HG03575 (cell line): ENCODE measurements around the gene AGBL4.

Source experiments
- ATAC-seq: cut with Tn5 transposase; IDR thresholded peaks from one replicate; pipeline ENCODE4 v1.9.1; 2021; ENCODE audit not compliant: unreplicated experiment, insufficient number of reproducible peaks, low FRiP score; ENCODE audit errors: extremely low read depth

AGBL4 gene

GRCh38 chr1:48671578-48671977, 1352.2 kb downstream of the AGBL4 start:
- no peak for ATAC-seq

DNA sequence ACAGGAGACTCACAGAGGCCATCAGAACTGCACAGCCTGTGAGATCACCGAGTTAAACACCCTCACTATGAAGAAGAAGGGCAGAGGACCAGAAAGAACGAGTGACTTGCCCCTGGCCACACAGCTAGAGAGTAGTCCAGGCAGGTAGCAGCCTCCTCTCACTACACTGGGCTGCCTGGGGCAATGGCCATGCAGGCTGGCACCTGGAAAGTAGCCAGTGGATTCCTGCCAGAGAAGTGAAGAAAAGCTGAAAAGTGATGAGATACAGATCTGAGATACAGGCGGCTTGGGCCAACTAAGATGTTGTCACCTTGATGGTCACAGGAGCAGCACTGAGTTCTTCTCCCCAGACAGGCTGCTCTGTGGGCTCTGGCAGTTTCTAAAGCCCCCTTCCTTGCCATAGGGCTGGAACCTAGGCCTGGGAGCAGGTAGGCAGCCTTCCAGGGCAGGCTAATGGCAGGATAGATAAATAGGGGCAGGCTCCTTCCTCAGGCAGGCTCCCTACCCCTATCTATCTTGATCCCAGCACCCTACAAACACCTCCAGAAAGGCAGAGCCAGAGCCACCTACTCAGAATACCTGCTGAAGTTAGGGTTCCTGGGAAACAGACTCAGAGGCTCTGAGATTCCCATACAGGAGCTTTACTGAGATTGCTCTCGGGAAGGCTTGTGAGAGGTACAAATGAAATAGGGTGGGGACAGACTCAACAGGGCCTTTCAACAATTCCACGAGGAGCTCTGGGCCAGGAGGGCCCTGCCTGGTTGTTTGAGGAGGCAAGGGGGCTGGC, 1353.3 kb downstream of the AGBL4 start:
- ATAC-seq = no peak

DNA sequence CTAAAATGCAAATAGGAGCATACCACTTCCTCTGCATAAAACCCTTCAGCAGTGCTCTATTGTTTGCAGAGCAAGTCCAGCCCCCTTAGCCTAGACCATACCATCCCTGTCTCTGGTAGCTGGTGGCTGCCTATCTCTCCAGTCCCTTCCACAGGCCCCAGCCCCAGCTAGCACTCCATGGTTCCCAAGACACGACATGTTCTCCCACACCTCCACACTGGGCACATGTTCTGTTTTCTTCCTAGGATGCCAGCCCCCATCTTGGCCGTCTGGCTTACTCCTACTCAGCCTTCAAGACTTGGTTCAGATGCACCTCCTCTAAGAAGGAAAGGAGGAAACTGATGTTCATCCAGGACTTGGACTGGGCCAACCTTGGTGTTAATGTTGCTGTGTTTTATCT, 1355.4 kb downstream of the AGBL4 start:
- no peak for ATAC-seq

- no peak for ATAC-seq
Measured at GRCh38 chr1:48667782-48668181, 1356.0 kb downstream of the AGBL4 start.

GRCh38 chr1:48665708-48666407, 1357.9 kb downstream of the AGBL4 start:
- ATAC-seq = no peak

DNA sequence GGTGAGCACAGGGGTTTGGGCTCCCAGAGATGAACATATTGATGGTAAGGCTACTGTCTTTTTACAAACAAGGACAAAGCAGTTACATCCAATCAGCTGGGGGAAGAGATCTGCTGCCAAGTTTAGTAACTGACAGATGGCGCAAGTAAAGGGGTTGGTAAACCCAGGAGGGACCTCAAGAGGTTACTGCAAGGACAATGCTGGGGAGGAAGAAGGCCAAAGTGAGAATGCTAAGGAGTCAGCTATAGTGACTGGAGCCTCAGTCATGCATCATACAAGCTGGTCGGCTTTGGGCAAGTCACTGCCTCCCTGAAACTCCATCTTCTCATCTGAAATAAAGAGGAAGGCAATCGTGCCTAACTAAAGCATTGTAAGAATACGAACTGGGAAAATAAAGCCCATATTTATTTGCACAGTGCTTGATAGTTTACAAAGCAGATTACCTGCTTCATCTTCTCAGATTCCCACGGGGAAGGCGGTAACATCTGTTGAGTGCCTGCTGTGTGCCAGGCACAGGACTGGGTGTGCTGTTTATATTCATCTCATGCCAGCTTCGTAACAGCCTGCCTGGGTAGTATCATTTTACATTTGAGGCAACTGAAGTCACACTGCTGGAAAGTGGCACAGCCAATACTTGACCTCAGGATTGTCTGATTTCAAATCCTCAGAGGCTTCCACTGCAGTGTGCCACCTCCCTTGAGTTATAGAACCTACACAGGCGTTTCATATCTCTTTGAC, 1361.9 kb downstream of the AGBL4 start:
- no peak for ATAC-seq

GRCh38 chr1:48659801-48660200, 1364.0 kb downstream of the AGBL4 start:
- no peak for ATAC-seq

DNA sequence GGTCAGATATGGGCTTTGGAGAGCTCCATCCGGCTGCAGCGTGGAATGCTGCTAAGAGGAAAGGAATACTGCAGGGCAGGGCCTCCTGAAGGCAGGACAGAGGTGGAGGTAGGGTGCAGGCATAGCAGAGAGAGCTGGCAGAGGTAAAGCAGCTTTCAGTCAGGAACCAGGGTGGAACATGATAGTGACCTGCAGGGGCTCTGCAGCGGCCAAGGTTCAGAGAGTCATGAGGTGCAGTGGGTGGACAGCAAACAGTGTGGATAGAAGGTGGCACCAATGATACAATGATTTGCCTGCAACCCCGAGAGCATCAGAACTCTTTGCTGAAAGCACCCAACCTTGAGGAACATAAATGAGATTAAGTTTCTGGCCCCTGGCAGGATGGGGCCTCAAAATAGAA, 1366.3 kb downstream of the AGBL4 start:
- no peak for ATAC-seq

DNA sequence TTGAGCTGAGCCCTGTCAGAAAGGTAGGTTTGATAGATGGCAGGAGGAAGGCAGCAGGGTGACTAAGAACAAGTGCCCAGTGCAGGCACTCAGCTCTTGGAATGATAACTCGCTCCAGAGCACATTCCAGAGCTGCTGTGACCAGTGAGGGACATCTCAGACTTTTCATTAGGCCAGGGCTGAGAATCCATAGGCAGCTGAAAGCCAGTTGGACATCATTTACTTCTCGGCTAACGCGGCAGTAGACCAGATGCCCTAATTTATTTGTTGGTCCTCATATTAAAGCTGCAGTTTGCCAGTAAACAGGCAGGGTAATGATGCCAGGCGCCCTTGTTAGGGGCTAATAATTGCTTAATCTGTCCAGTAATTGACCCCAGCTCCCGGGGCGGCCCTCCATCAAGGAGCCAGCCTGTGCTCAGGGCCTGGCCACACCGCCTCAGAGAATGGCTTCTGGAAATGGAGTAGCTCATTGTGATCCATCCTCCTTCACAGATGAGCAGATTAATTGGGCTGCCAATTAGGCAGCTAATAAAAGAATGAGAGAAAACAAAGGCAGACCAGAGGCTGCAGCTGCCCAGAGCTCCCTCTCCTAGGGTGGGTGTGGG, 1369.0 kb downstream of the AGBL4 start:
- no peak for ATAC-seq

DNA sequence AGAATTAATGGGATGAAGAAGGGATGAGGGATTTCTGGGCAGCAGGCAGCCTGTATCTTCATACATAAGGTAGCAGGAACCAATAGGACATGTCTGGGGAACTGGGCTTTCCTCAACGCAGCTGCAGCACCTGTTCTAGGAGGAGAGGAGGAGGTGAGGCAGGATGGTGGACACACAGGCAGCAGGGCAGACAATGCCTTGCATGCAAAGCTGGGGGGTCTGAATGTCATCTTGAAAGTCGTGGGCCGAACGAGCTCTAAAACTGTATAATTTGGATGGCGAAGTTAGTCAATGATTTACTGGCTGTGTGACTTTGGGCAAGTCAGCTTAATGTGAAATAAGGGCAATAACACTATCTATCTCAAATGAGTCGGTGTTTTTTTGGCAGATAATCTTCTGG, 1371.4 kb downstream of the AGBL4 start:
- no peak for ATAC-seq

DNA sequence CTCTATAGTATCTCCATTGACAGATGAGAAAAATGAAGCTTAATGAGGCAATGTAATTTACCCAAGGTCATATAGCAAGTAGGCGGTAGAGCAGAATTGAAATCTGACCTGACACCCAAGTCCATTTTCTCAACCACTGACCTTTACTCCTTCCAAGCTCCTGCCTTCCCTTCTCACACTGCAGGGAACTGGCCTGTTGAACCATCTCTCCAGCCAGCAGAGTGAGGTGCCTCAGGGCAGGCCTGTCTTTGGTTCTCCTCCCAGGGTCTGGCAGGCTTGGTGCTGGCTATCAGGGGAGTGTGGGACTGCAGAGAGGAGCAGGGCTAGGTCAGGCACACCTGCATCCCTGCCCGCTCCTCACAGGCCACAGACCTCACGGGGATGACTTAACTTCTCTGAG, 1373.9 kb downstream of the AGBL4 start:
- no peak for ATAC-seq

- no peak for ATAC-seq
Measured at GRCh38 chr1:48645883-48646282, 1377.9 kb downstream of the AGBL4 start.

GRCh38 chr1:48644905-48645605, 1378.7 kb downstream of the AGBL4 start:
- ATAC-seq = no peak

DNA sequence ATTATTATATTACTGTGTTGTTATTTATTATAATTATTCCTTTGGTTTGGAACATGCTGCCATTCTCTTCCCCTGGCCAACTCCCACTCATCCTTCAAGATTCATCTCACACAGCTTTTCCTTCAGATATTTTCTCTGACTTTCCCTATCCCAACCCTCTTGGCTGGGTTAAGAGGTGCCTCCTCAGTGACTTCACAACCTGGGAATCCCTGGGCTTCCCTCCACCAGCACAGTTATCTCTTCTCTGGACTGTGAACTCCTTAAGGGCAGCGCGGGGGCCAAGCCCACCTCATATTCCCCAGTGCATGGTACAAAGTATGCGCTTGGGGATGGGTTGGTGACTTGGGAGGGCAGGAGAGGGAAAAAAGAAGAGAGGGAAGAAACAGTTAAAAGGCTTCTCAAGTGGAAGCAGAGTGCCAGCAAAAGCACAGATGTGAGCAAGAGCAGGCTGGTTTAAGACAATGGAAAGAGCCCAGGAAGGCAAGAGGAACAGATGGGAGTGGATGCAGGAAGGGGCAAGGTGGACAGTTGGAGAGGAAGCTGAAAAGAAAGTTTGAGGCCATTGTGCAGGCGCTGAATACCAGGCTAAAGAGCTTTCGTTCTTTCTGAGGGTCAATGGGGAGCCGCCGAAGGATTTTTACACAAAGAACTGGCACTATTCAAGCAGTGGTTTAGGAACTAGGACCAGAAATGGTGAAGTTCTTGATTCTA, 1379.4 kb downstream of the AGBL4 start:
- no peak for ATAC-seq

DNA sequence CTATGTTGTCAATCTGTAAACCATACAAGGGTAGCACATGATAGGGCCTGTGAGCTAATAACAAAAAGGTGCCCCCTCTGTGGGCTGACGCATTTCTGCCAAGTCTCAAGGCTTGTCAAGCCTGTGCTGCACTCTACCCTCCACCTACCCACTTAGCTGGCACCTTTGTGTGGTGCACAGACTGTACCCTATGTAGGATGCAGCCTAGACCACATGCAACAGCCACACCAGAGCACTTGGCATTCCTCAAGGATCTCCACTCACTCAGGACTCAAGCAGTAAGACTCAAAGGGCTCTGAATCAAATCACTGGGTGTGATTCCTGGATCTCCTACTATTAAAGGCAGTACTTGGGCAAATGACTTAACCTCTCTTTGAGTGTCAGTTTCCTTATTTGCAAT, 1380.6 kb downstream of the AGBL4 start:
- ATAC-seq = no peak

DNA sequence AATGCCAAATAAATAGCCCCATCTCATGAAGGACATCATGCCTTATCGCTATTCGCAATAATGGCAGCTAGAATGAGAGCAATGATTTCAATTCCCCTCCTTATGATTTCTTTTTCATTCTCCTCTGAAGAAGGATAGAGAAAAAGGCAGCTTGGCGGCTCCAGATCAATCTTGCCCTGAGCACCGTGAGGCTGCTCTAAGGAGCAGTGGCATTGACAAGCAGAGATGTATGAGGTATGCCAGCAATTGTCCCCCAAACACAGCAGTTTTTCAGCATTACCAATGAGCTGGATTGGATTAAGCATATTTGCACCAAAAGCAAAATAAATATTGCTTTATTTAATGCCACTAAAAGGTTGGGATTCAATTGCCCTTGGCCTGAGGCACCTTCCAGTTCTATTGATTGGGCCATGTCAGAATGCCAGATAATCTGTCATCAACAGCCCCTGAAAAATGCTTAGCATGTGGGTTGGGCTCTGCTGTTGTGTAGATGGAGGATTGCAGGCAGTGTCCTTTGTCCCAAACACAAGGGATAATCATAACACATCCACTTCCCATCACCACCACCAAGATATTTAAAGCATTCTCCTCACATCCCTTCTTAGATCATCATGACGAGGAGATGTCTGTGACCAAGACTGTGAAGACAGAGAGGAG, 1382.8 kb downstream of the AGBL4 start:
- ATAC-seq = no peak

DNA sequence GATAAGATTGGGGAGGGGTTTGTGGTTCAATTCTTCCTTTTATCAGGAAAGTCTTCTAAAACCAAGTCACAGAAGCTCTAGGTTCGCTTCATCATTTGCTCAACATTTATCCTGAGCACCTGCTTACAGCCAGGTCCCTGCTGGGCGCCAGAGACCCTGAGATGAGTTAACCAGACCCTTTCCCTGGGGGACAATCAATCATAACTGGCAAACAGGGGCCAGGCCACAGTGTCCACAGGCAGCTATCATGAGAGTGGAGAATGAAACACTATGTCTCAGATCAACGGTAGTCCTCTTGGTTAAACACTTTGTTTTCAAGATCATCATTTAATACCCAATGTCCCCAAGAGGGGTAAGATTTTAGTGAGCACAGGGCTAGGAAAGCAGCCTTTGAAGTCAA, 1393.9 kb downstream of the AGBL4 start:
- no peak for ATAC-seq

DNA sequence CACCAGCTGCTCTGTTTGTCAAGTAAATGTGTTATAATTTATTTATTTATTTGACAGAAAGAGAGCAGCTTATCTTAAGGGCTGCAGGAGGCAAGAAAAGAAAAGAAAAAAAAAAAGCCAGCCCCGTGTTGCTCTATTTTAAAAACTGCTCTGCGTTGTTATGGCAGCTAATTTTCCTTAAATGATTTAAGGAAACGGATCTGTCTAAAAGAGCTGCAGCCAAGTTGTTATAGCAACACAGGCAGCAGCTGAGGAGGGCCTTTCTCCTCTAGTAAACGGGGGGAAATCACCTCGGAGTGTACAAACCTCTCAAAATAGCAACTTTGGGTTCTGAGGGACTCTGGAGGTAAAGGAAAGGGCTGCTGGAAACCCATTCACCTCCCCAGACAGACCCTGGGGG, 1396.3 kb downstream of the AGBL4 start:
- no peak for ATAC-seq
